SW 1271 (cell line): Measurements from ENCODE around the gene TEX11.
"Not testable (repeated sequence)": the region's sequence is repeated elsewhere in the genome, so short reads cannot be mapped to it uniquely, and the experiment has no call there.

ENCODE experiments used
- DNase-seq, 2 experiments: peaks; one replicate each; lab custom pipeline; 2025; lab: John Stamatoyannopoulos, UW

Gene TEX11

DNA sequence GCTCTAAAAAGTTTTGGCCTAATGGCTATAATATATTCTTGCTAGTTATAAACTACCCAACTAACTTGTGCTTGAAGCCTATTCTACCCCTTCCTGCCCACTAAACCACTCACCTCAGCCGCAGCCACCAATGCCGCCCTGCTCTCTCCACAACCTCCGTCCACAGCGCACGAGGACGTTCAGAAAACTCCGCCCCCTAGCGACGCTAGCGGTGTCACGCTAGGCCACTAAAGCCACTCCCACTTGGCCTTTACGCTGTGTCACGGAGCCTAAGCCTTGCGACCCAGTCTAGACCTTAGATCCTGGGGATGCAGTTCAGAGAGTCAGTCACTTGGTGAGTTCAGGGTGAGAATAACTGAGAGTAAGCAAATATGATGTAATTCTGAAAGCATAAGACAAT, at the start of gene TEX11:
TEX11 (minus strand) TSS at position 171 of the 400 bp plus-strand sequence. CDS start 922 bp downstream, outside the sequence.
- DNase-seq, result no peak

DNA sequence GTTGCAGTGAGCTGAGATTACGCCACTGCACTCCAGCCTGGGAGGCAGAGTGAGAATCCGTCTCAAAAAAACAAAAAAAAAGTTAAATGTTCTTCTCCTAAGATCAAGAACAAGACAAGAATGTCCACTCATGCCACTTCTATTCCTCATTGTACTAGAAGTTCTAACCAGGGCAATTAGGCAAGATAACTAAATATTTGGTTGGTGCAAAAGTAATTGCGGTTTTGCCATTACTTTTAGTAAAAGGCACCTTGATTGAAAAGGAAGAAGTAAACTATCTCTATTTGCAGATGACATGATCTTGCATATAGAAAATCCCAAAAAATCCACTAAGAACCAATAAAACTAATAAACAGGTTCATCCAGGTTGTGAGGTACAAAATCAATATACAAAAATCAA, 46.4 kb upstream of the TEX11 start:
- DNase-seq, result no peak

DNA sequence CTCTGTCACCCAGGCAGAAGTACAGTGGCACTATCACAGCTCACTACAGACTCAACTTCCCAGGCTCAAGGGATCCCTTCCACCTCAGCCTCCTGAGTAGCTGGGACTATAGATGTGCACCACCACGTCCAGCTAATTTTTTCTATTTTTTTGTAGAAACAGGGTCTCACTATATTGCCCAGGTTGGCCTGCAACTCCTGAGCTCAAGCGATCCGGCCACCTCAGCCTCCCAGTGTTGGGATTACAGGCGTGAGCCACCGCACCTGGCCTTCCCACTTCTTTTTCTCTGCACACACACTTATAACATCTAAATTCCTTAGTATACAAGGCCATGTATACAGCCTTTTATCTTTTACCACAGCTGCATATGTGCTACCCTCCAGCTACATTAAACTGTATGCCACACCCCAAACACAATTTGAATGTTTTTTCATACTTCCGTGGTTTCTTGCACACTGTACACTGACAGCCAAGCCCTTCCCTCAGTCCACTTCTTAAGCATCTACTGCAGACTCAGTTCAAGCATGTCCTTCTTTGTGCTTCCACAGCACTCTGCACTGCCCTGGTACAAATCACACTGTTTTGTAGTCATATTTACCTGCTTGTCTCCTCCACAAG, 15.9 kb upstream of the TEX11 start:
- no peak for DNase-seq

GRCh38 chrX:70922774-70923473, 14.4 kb upstream of the TEX11 start:
- DNase-seq, result no peak

GRCh38 chrX:70921709-70922352, 13.3 kb upstream of the TEX11 start:
- no peak for DNase-seq

DNA sequence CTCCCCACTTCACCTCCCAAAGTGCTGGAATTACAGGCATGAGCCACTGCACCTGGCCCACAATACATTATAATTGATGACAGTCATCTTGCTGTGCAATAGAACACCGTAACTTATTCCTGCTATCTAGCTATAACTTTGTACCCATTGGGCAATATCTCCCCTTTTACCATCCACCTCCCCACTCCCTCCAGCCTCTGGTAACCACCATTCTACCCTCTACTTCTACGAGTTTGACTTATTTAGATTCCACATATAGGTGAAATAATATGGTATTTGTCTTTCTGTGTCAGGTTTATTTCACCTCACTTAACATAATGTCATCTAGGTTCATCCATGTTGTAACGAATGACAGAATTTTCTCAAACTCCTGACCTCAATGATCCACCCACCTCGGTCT, 8.2 kb upstream of the TEX11 start:
- no peak for DNase-seq

DNA sequence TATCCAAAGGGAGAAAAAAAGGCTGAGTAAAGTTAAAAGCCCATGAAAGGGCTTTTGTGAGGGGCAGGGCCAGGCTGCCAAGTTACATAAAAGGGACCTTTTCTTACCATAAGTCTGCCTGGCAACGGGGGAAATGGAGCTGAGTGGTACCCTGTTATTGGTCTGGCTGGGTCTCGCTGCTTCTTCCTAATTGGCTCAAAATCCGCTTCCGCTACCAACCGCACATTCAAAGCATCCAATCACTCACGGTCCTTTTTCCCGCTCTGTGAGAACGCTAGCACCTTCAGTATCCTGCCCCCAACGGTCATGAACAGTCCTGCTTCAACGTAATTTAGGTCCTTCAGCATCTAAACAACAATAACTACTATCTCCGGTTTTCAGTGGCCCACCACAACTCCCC, 611 bp downstream of the TEX11 start:
- DNase-seq, result no peak

DNA sequence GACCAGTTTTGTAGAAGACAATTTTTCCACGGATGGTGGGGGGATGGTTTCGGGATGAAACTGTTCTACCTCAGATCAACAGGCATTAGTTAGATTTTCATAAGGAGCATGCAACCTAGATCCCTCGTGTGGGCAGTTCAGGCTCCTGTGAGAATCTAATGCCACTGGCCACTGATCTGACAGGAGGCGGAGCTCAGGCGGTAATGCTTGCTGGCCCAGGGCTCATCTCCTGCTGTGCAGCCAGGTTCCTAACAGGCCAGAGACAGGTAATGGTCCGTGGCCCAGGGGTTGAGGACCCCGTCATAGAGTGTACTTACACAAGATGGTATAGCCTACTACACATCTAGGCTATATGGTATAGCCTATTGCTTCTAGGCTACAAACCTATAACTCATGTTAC, 7.0 kb downstream of the TEX11 start:
- no peak for DNase-seq

GRCh38 chrX:70890441-70890840, 18.1 kb downstream of the TEX11 start:
- not testable (repeated sequence) for DNase-seq

DNA sequence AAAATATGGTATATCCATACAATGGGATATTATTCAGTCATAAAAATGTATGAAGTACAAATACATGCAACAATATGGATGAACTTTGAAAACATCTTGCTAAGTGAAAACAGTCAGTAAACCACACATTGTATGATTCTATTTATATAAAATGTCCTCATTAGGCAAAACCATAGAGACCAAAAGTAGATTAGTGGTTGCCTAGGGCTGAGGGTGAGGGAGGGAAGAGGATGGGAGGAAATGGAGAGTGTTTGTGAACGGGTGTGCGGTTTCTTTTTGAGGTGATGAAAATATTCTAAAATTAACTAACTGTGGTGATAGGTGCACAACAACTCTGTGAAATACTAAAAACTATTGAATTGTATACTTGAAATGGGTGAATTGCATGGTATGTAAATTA, 29.6 kb downstream of the TEX11 start:
- DNase-seq, result no peak

- no peak for DNase-seq
Measured at GRCh38 chrX:70852294-70852693, 56.2 kb downstream of the TEX11 start.

- DNase-seq, result not testable (repeated sequence)
Measured at GRCh38 chrX:70844081-70844480, 64.4 kb downstream of the TEX11 start.

GRCh38 chrX:70843620-70844019, 64.9 kb downstream of the TEX11 start:
- DNase-seq, result not testable (repeated sequence)

DNA sequence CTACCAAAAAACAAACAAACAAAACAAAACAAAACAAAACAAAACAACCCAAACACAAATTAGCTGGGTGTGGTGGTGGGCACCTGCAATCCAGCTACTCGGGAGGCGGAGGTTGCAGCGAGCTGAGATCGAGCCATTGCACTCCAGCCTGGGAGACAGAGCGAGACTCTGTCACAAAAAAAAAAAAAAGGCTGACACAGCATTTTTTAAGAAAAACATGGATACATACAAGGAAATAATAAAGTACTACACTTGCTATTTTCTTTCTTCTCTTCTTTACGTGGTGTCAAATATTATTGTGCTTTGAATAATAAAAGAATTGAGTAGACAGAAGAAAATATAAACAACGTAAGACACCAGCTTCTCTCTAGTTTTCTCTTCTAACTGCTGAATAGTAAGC, 73.9 kb downstream of the TEX11 start:
- DNase-seq, result no peak

DNA sequence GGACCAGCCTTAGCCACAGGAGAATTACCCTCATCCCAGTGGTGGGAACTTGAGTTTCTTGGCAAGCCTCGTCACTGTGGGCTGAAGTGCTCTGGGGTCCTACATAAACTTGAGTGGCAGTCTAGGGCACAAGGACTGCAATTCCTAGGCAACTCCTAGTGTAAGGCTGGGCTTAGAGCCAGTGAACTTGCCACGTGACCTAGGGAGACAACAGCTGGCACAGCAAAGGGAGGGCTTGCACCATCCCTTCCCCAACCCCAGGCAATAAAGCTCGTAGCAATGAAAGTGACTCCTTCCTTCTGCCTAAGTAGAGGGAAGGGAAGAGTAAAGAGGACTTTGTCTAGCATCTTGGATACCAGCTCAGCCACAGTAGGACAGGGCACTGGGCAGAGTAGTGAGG, 81.8 kb downstream of the TEX11 start:
- DNase-seq, result no peak

DNA sequence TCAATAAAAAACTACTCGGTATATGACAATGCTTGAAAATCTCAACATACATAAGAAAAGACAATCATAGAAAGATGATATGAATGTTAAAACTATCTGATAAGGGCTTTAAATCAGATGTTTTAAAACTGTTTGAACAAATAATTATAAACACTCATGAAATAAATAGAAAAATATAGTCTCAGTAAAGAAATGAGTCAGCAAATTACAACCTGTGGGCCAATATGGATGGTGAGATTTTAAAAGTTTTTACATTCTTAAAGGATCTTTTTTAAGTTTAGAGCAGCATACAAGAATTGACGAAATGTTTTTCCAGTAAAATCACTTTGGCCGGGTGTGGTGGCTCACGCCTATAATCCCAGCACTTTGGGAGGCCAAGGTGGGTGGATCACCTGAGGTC, 83.1 kb downstream of the TEX11 start:
- no peak for DNase-seq

DNA sequence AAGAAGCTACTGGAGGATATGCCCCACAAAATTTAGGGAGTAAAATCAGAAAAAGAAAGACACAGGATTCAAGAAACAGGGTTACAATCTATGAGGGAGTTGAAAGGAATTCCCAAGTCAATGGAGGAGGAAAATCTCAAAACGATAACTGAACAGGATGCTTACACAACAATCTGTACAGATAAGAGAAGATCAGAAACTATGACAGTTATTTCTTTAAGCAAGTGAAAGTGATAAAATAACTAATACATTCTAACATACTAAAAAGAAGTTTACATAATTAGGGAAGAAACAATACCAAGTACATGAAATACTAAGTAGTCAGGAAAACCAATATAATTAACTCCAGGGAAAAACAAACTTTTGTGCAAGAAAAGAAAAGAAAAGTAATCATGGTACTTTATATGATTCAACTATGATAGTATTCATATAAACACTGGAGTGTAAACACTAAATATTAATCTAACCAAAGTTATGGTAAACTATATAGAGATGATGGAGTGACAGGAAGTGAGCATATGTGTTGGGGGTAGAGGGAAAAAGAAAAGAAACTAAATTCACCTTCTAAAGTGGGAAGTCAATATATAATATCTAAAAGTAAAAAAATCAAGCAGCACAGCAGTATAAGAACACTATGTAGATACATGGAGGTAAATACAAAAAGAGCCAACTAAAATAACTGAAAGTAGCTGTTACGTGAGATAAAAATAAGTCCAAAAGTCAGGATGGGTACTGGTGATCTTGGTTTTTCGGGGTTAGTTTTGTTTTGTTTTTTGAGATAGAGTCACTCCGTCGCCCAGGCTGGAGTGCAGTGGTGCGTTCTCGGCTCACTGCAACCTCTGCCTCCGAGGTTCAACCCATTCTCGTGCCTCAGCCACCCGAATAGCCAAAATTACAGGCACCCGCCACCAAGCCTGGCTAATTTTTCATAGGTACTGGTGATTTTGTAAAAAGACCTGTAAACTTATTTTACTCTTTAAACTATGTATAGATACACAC, 99.3 kb downstream of the TEX11 start:
- no peak for DNase-seq

- no peak for DNase-seq
Measured at GRCh38 chrX:70806081-70806480, 102.4 kb downstream of the TEX11 start.

GRCh38 chrX:70796742-70797141, 111.8 kb downstream of the TEX11 start:
- DNase-seq, result not testable (repeated sequence)

DNA sequence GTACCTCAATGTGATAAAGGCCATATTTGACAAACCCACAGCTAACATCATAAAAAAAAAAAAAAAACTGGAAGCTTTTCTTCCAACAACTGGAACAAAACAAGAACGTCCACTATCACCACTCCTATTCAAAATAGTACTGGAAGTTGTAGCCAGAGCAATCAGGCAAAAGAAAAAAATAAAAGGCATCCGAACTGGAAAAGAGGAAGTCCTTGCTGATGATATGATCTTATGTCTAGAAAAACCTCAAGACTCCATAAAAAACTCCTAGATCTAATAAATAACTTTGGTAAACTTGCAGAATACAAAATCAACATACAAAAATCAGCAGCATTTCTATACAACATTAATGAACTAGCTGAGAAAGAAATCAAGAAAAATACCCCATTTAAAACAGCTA, 134.3 kb downstream of the TEX11 start:
- no peak for DNase-seq

GRCh38 chrX:70769659-70770227, 138.8 kb downstream of the TEX11 start:
- peak in 1 of 2 experiments; percentile 6 for DNase-seq

- DNase-seq, result no peak
Measured at GRCh38 chrX:70762285-70762684, 146.2 kb downstream of the TEX11 start.
